VCaP (cell line): ENCODE results near the gene TBCC.
"Not testable (repeated sequence)": the region's sequence is repeated elsewhere in the genome, so short reads cannot be mapped to it uniquely, and the experiment has no call there.

Experiments
- H3K27ac ChIP-seq: fragments of 450-650 bp; 2 replicates; pipeline ENCODE4 v1.5.1; 2017
- TF ChIP-seq, protein P1 (sequence below): fragments of 450-650 bp; conservative IDR thresholded peaks from 2 replicates; pipeline ENCODE4 v1.5.1; 2017; ENCODE audit warnings: mild to moderate bottlenecking, moderate library complexity

Gene TBCC

DNA sequence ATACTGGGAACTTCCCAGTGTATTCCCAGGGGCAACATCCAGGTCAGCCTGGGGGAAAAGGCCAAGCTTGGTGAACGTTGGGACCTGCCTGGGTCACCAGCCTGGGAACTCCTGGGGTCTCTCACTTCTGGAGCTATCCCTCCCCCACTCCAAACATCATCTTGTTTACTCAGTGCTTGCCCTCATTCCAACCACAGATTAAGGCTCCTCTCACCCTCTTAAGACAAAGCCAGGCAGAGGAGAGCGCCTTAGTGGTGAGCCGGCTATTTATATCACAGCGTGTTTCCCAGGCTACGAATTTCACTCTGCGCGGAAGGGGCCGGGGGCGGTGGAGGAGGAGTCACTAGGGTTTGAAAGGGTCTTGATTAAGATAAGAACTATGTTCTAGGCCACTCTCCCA, 35.6 kb downstream of the TBCC start:
- TF ChIP-seq, protein P1, sequence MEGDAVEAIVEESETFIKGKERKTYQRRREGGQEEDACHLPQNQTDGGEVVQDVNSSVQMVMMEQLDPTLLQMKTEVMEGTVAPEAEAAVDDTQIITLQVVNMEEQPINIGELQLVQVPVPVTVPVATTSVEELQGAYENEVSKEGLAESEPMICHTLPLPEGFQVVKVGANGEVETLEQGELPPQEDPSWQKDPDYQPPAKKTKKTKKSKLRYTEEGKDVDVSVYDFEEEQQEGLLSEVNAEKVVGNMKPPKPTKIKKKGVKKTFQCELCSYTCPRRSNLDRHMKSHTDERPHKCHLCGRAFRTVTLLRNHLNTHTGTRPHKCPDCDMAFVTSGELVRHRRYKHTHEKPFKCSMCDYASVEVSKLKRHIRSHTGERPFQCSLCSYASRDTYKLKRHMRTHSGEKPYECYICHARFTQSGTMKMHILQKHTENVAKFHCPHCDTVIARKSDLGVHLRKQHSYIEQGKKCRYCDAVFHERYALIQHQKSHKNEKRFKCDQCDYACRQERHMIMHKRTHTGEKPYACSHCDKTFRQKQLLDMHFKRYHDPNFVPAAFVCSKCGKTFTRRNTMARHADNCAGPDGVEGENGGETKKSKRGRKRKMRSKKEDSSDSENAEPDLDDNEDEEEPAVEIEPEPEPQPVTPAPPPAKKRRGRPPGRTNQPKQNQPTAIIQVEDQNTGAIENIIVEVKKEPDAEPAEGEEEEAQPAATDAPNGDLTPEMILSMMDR, result no peak
- H3K27ac ChIP-seq, result no peak overlapping the region

DNA sequence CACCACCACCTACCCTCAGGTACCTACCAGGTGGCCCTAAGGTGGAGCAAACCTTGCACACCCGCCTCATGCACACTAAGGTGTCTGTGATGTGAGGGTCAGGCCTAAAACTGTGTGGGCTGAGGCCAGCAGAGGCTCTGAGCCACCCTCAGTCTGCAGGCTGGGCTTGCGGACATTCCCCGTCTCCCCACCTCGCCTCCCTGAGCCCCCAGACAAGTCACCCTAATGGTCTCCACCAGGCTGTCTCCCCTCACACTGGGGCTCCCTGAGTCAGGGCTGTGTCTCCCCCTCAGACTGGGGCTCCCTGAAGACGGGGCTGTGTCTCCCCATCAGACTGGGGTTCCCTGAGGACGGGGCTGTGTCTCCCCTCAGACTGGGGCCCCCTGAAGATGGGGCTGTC, 36.0 kb downstream of the TBCC start:
- TF ChIP-seq, protein P1, result no peak
- H3K27ac ChIP-seq, result no peak overlapping the region

- no peak overlapping the region for H3K27ac ChIP-seq
- TF ChIP-seq, protein P1, result no peak
Measured at GRCh38 chr6:42708096-42708495, 37.8 kb downstream of the TBCC start.

- TF ChIP-seq, protein P1, result no peak
Measured at GRCh38 chr6:42707595-42707994, 38.3 kb downstream of the TBCC start.

DNA sequence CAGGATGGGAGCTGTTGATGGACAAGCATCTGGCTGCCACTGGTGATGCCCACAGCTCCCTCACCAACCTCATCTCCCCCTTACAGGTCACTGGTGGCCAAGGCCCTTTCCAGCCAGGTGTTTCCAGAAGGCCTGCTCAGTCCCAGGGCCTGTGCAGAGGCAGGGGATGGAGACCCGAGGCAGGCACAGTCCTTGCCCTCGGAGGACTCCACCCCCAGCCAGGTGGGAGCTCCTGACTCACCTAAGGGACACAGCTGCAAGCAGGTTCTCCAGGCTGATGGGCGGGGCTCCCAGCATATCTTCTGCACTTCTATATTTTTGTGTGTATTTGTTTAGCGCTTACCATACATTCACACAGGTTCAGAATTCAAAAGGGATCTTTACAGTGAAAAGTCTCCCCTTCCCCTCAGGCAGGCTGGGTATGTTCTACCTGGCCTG, 40.9 kb downstream of the TBCC start:
- H3K27ac ChIP-seq, result no peak overlapping the region
- TF ChIP-seq, protein P1, result no peak

More at GRCh38 chr6:42707595-42707994, 38.3 kb downstream of the TBCC start:
- H3K27ac ChIP-seq, result no peak overlapping the region

- TF ChIP-seq, protein P1, result no peak
Measured at GRCh38 chr6:42704251-42704936, 41.5 kb downstream of the TBCC start.

GRCh38 chr6:42702786-42703185, 43.1 kb downstream of the TBCC start:
- H3K27ac ChIP-seq, result not testable (repeated sequence)

More at GRCh38 chr6:42704251-42704936, 41.5 kb downstream of the TBCC start:
- no peak overlapping the region for H3K27ac ChIP-seq

GRCh38 chr6:42702200-42702599, 43.7 kb downstream of the TBCC start:
- TF ChIP-seq, protein P1, result no peak
- no peak overlapping the region for H3K27ac ChIP-seq
